GM12878 (cell line): ENCODE measurements around the gene DMD. TPM values are rescaled to one million over a fixed set of nuclear protein-coding genes. Genes with fewer than 3 reads are reported as not detected.
A peak's percentile ranks its signal among the peaks of the same experiment; 100 is the strongest.

ENCODE experiments used
- ATAC-seq: fragments of 200-7000 bp; cut with Tn5 transposase; 3 replicates; pipeline ENCODE4 v1.9.1; 2020; ENCODE audit warnings: mild to moderate bottlenecking, moderate library complexity
- BruUV-seq: library from RNA; stranded (reverse); fragments of 400-500 nt; replicated peaks from 2 replicates; lab custom pipeline; 2021; lab: Mats Ljungman, UMichigan
- CTCF ChIA-PET: fragments of 300-600 bp; sonication (Branson Sonifier 250); formaldehyde crosslinking; extraction: SDS; loops from one replicate; lab custom pipeline; 2021; ENCODE audit warnings: inconsistent platforms; lab: Yijun Ruan, JAX
- POLR2A ChIA-PET: fragments of 350-600 bp; formaldehyde crosslinking; extraction: SDS; loops from one replicate; lab custom pipeline; 2021; ENCODE audit warnings: inconsistent platforms; lab: Charles Lee
- RAD21 ChIA-PET: fragments of 300-600 bp; sonication (Branson Sonifier 250); formaldehyde crosslinking; loops from one replicate; lab custom pipeline; 2023; ENCODE audit warnings: antibody characterized with exemption; ENCODE audit not compliant: unreplicated experiment; lab: Charles Lee
- SMC1A ChIA-PET: fragments of 300-600 bp; sonication (Branson Sonifier 250); formaldehyde crosslinking; loops from one replicate; lab custom pipeline; 2023; ENCODE audit not compliant: unreplicated experiment, uncharacterized antibody; lab: Charles Lee
- DNase-seq: peaks from one replicate; pipeline ENCODE4 v3.0.0-alpha.2; 2011; ENCODE audit warnings: low read depth, low spot score
- FAIRE-seq: peaks from 3 replicates; lab custom pipeline; 2011; peaks lifted over from hg19 to GRCh38; lab: Jason Lieb, UNC
- H2AFZ ChIP-seq: 2 replicates; pipeline ENCODE4 v1.6.0; 2011; ENCODE audit warnings: low read depth, low read length, control low read depth; ENCODE audit not compliant: control insufficient read depth
- H3K27ac ChIP-seq: 2 replicates; pipeline ENCODE4 v1.5.1; 2011; ENCODE audit warnings: control low read depth; ENCODE audit not compliant: control insufficient read depth, insufficient read depth
- H3K27me3 ChIP-seq, 2 experiments: replicated peaks in 1 of 2; 2 replicates each; pipeline versions ENCODE4 v1.6.0 to v1.6.1; 2011; ENCODE audit warnings: low read length in 1 of 2; ENCODE audit not compliant: control insufficient read depth in 2 of 2, insufficient read depth in 2 of 2
- H3K36me3 ChIP-seq, 2 experiments: 2 replicates each; pipeline ENCODE4 v1.5.1; 2011; ENCODE audit warnings: low read length in 1 of 2; ENCODE audit not compliant: control insufficient read depth in 2 of 2, insufficient read depth in 2 of 2
- H3K4me1 ChIP-seq: 2 replicates; pipeline ENCODE4 v1.6.1; 2011; ENCODE audit warnings: mild to moderate bottlenecking, low read length, moderate library complexity, mixed read lengths; ENCODE audit not compliant: control insufficient read depth, insufficient read depth
- H3K4me2 ChIP-seq: 2 replicates; pipeline ENCODE4 v1.6.0; 2011; ENCODE audit warnings: control low read depth; ENCODE audit not compliant: control insufficient read depth, insufficient read depth
- H3K4me3 ChIP-seq: fragments of 200-600 bp; sonication (generic); 2 replicates; pipeline ENCODE4 v1.5.1; 2016
- H3K79me2 ChIP-seq: 2 replicates; pipeline ENCODE4 v1.6.0; 2011; ENCODE audit warnings: low read length; ENCODE audit not compliant: control insufficient read depth, insufficient read depth
- H3K9ac ChIP-seq: 2 replicates; pipeline ENCODE4 v1.8.0; 2011; ENCODE audit warnings: low read length, control low read depth, mixed read lengths; ENCODE audit not compliant: control insufficient read depth, insufficient read depth
- H3K9me3 ChIP-seq: replicated peaks from 3 replicates; pipeline ENCODE4 v1.5.1; 2011; ENCODE audit warnings: mild to moderate bottlenecking, low read length; ENCODE audit not compliant: control insufficient read depth, insufficient read depth
- H4K20me1 ChIP-seq: 2 replicates; pipeline ENCODE4 v1.6.0; 2011; ENCODE audit not compliant: control insufficient read depth, insufficient read depth
- SIN3A ChIP-seq: IDR thresholded peaks from 2 replicates; pipeline ENCODE4 v1.6.1; 2012; ENCODE audit warnings: low read depth, low read length, improper control_type of control experiment
- SPI1 ChIP-seq: IDR thresholded peaks from 2 replicates; pipeline ENCODE4 v1.6.1; 2011; ENCODE audit warnings: low read depth, mild to moderate bottlenecking, low read length, moderate library complexity, borderline replicate concordance; ENCODE audit not compliant: insufficient read depth
- ZBTB11 ChIP-seq: fragments of 450-650 bp; formaldehyde crosslinking; IDR thresholded peaks from 2 replicates; pipeline ENCODE4 v1.5.0; 2022; ENCODE audit warnings: mild to moderate bottlenecking, missing genetic modification characterization
- WGBS: methylation state at CpG from one replicate; pipeline ENCODE4 v1.1.6; 2016; ENCODE audit warnings: low lambda C conversion rate; ENCODE audit not compliant: insufficient replicate concordance, insufficient coverage; ENCODE audit errors: missing lambda C conversion rate; 5-methylcytosine and 5-hydroxymethylcytosine counted together
- in situ Hi-C: fragments of 300-500 bp; cut with MboI; formaldehyde crosslinking; loops from 9 replicates; pipeline ENCODE4 v1.14.3; 2018; ENCODE audit warnings: mixed read lengths
- intact Hi-C: fragments of 100-400 bp; cut with micrococcal nuclease; formaldehyde crosslinking; loops from one replicate; pipeline ENCODE4 v1.14.2; 2022; ENCODE audit not compliant: unreplicated experiment
- polyA plus RNA-seq, 11 experiments: library from polyadenylated mRNA; depleted of rRNA in 4 of 11; unstranded in 6 of 11; stranded (reverse) in 5 of 11; fragments of >200 nt; fragmentation: Nextera tagmentation in 4 of 11; fragmentation: Illumina TruSeq in 1 of 11; extraction: Ambion mirVana in 4 of 11; extraction: Trizol in 1 of 11; gene quantifications; 1 replicate in 1 of 11; 2 replicates in 10 of 11; pipeline versions ENCODE4 v1.2.1 to v1.2.3, GENCODE V29; 2011 to 2016; ENCODE audit warnings: inconsistent platforms in 2 of 11, missing spikeins in 2 of 11, low read depth in 1 of 11
- total RNA-seq, 4 experiments: library from RNA; depleted of rRNA in 3 of 4; stranded (reverse); fragments of >200 nt in 3 of 4; fragmentation: Illumina TruSeq in 1 of 4; extraction: Trizol in 1 of 4; gene quantifications; 2 replicates each; pipeline versions ENCODE4 v1.2.1 to v1.2.3, GENCODE V29; 2013 to 2021

Gene DMD
- total and polyA plus RNA-seq, 10 of the 15 experiments (the other 5 are each of a cell fraction or from before 2014, with no cell fraction given), result 1.4 to 24.3 (median 4.3) TPM

- no peak for TF ChIP-seq SIN3A
Measured at GRCh38 chrX:32447640-32448039, 763.7 kb downstream of the DMD start (continued).

- CTCF ChIA-PET, result interaction anchor here (1.1 kb wide), 1 partner anchor 14 kb away, joined by 3 read pairs; no protein-coding TSS in a partner anchor
- Histone ChIP-seq H3K4me2 (no peak overlapping the region), H4K20me1 (no peaks in the 10 kb centered on the region), H3K4me3 (no peak overlapping the region), H3K9me3 (no peaks in the 10 kb centered on the region), H3K4me1 (peaks cover 12% of the 10 kb centered on the region), H2AFZ (no peak overlapping the region), H3K9ac (no peak overlapping the region), H3K79me2 (no peaks in the 10 kb centered on the region), H3K27me3 (no peaks in the 10 kb centered on the region), H3K36me3 (no peaks in the 10 kb centered on the region), H3K27ac (no peak overlapping the region)
- FAIRE-seq (no peak), DNase-seq (no peak), ATAC-seq (no peak)
- intact Hi-C loops, result no loop called here
- in situ Hi-C loops, result no loop called here
- TF ChIP-seq SPI1 (peak; percentile 20; the same call in 1 of the 2 replicates), ZBTB11 (no peak)
- SMC1A ChIA-PET, result interaction anchor here (0.6 to 1.5 kb wide), 7 partner anchors 9 to 1836 kb away, joined by 3 to 4 read pairs (median 3); no protein-coding TSS in a partner anchor
- POLR2A ChIA-PET, result no interaction called here
- 6% methylated on average over 2 of the region's 2 CpGs for WGBS
- no TSS peak for BruUV-seq
- RAD21 ChIA-PET, result interaction anchor here (1.0 kb wide), 1 partner anchor 35 kb away, joined by 3 read pairs; no protein-coding TSS in a partner anchor
Measured at GRCh38 chrX:32443841-32444240, 767.5 kb downstream of the DMD start.
